HEK293T (cell line): ENCODE results near the gene ATG7.

Source experiments
- ARNT ChIP-seq: fragments of 450-650 bp; IDR thresholded peaks from 2 replicates; pipeline ENCODE4 v1.6.1; 2017; ENCODE audit warnings: mild to moderate bottlenecking
- BHLHE40 ChIP-seq: fragments of 450-650 bp; IDR thresholded peaks from 2 replicates; pipeline ENCODE4 v1.6.1; 2016; ENCODE audit warnings: mild to moderate bottlenecking, moderate library complexity, borderline replicate concordance
- ELF4 ChIP-seq: fragments of 450-650 bp; IDR thresholded peaks from 2 replicates; pipeline ENCODE4 v1.6.1; 2017; ENCODE audit warnings: antibody characterized with exemption
- FOXK2 ChIP-seq: fragments of 450-650 bp; IDR thresholded peaks from 2 replicates; pipeline ENCODE4 v1.6.1; 2016; ENCODE audit warnings: mild to moderate bottlenecking
- FOXM1 ChIP-seq: fragments of 450-650 bp; IDR thresholded peaks from 2 replicates; pipeline ENCODE4 v1.6.1; 2017; ENCODE audit warnings: mild to moderate bottlenecking, borderline replicate concordance
- HDGF ChIP-seq: fragments of 450-650 bp; IDR thresholded peaks from 2 replicates; pipeline ENCODE4 v1.6.1; 2017; ENCODE audit warnings: antibody characterized with exemption, borderline replicate concordance
- L3MBTL2 ChIP-seq: fragments of 450-650 bp; conservative IDR thresholded peaks from 2 replicates; pipeline ENCODE4 v1.6.1; 2016; ENCODE audit warnings: mild to moderate bottlenecking
- LEF1 ChIP-seq: fragments of 450-650 bp; IDR thresholded peaks from 2 replicates; pipeline ENCODE4 v1.6.1; 2017; ENCODE audit warnings: mild to moderate bottlenecking, borderline replicate concordance
- NFRKB ChIP-seq: fragments of 450-650 bp; IDR thresholded peaks from 2 replicates; pipeline ENCODE4 v1.6.1; 2016; ENCODE audit warnings: mild to moderate bottlenecking, moderate library complexity
- SP1 ChIP-seq: fragments of 450-650 bp; IDR thresholded peaks from 2 replicates; pipeline ENCODE4 v1.6.1; 2017
- SUZ12 ChIP-seq: fragments of 450-650 bp; IDR thresholded peaks from 2 replicates; pipeline ENCODE4 v1.6.1; 2016; ENCODE audit warnings: mild to moderate bottlenecking
- TARDBP ChIP-seq: fragments of 450-650 bp; IDR thresholded peaks from 2 replicates; pipeline ENCODE4 v1.6.1; 2016
- ZNF384 ChIP-seq: fragments of 450-650 bp; IDR thresholded peaks from 2 replicates; pipeline ENCODE4 v1.6.1; 2016
- TF ChIP-seq, protein P1 (sequence below): fragments of 450-650 bp; IDR thresholded peaks from 2 replicates; pipeline ENCODE4 v1.6.1; 2016

DNA sequence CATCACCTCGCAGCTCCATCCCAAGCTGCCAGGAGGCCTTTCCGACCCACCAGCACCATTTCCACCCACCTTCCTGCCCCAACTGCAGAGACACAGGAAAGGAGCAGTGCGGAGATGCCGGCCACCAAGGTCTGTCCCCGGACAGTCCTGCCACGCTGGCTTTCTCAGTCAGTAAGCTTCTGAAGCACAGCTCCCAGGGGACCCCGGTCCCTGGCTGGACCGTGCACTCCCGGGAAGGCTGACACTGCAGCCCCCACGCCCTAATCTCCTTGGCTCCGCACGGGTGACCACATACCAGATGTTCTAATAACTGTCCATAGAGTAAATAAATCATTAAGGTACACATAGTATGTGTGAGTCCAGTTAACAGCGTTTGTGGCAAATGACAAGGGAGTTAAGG, 298.1 kb downstream of the ATG7 start:
- TF ChIP-seq HDGF (no peak), FOXM1 (no peak), BHLHE40 (no peak), LEF1 (no peak), TARDBP (no peak), L3MBTL2 (no peak), NFRKB (no peak), ELF4 (no peak), FOXK2 (no peak), SP1 (no peak), ZNF384 (no peak), ARNT (no peak), SUZ12 (no peak)
- TF ChIP-seq, protein P1, sequence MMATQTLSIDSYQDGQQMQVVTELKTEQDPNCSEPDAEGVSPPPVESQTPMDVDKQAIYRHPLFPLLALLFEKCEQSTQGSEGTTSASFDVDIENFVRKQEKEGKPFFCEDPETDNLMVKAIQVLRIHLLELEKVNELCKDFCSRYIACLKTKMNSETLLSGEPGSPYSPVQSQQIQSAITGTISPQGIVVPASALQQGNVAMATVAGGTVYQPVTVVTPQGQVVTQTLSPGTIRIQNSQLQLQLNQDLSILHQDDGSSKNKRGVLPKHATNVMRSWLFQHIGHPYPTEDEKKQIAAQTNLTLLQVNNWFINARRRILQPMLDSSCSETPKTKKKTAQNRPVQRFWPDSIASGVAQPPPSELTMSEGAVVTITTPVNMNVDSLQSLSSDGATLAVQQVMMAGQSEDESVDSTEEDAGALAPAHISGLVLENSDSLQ, result no peak
